ENCODE measurements around the gene MRPL17.

DNA sequence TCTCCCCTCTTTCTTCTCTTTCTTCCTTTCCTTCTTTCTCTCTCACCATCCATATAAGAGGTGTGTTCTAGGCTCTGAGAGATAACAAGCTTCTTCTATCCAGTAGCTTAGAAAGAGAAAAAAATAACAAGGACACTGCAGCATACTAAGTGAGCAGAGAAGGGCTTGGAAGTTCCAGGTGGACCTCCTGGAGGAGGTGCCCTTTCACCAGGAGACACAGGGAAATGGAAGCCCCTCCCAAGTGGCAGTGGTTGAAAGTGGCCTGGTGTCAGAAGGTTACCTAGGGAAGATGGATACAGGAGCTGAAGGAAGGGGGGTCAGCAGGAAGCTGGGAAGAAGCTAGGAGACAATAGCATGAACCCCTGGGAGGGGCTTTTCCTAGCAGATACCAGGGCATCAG lies 33.0 kb downstream of the MRPL17 start:
- TF ChIP-seq, protein P1, sequence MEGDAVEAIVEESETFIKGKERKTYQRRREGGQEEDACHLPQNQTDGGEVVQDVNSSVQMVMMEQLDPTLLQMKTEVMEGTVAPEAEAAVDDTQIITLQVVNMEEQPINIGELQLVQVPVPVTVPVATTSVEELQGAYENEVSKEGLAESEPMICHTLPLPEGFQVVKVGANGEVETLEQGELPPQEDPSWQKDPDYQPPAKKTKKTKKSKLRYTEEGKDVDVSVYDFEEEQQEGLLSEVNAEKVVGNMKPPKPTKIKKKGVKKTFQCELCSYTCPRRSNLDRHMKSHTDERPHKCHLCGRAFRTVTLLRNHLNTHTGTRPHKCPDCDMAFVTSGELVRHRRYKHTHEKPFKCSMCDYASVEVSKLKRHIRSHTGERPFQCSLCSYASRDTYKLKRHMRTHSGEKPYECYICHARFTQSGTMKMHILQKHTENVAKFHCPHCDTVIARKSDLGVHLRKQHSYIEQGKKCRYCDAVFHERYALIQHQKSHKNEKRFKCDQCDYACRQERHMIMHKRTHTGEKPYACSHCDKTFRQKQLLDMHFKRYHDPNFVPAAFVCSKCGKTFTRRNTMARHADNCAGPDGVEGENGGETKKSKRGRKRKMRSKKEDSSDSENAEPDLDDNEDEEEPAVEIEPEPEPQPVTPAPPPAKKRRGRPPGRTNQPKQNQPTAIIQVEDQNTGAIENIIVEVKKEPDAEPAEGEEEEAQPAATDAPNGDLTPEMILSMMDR (IDR thresholded peaks at IDR 0.05; ENCODE audit: insufficient read depth, low read depth, low read length): no peak
- TF ChIP-seq EZH2 (IDR thresholded peaks at IDR 0.05; ENCODE audit: insufficient read depth, low read length): no peak

Data from astrocyte (in vitro differentiated cells and primary cell).